Stimulated activated CD4-positive, alpha-beta T cell treated with anti-CD3 and anti-CD28 coated beads, Interleukin-2, amount 100 ng/mL, for 4 hours (primary cell): ENCODE results near the gene ANKRD11.

Experiments
- DNase-seq: peaks from one replicate; pipeline ENCODE4 v3.0.0-alpha.2; 2020; ENCODE audit warnings: low read depth

The ANKRD11 gene

DNA sequence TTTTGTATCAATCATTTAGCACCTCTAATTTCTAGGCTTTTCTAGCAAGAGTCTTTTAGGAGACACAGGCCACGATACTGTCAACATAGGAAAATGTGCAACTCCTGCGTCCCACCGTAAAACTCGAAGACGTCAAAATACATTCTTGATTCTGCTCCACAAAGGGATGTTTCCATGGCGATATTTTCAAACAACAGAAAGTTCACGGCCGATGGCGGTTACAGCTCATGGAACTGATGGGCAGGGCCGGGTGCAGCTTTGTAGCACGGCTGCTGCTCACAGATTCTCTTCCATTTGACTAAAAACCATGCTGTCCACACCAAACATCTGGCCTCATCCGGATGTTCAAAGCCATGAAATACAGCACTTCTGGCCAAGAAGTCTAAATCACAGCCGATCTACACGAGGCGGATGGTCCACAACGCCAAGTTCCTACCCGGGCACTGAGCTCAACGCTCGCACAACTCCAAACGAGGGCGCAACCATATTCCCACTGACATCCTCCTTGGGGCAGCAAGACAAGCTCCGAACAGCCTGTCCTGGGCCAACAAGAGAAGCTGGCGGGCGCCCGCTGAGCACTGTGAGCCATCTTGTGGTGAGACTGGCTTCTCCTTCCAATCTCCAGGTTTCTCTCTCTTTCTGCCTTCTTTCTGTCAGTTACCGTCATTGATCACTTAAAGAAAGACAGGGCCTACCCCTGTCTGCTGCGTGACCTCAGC lies 193.0 kb downstream of the ANKRD11 start:
- no peak for DNase-seq

DNA sequence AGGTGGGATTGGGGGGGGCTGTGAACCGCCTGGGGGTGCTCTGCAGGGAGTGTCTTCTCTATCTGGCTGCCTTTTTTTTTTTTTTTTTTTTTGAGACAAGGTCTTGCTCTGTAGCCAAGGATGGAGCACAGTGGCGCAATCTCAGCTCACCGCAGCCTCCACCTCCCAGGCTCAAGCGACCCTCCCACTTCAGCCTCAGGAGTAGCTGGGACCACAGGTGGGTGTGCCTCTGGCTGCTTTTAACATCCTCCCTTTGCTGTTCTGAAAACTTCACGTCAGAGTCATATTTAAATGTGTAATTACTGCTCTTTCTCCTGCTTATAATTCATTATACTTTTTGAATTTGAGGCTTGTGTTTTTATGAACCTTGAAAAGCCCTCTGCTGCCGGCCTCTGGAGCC lies 194.4 kb downstream of the ANKRD11 start:
- no peak for DNase-seq

DNA sequence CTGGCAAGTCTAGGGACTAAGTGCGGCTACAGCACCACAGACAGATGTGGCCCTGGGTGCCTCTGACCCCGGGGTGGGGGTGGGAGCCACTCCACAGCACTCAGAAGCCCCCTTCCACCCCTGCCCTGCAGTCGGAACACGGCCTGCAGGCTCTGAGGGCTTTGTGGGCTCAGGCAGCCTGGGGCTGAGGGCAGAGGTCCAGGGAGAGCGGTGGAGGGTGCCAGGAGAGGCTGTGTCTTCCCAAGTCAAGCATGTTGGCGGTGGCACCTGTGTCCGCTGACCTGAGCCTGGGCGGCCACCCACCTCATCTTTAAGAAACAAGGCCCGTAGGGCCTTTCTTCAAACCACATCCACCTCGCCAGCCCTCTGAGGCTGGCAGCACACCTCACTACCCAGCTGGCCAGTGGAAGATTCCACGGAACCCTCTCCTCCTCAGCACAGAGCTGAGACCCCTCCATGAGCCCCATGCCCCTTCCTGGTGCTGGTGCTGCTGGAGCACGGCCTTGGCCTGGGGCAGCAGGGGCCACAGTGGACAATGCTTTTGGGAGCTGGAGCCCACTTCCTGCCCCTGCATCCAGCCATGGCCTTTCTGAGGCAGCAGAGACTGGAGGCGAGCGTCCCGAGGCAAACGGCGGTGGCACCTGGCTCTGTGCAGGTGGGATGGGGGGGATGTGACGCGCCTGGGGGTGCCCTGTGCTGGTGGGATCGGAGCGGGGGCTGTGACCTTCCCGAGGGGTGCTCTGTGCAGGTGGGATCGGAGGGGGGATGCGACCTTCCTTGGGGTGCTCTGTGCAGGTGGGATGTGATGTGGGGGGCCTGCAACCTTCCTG lies 195.1 kb downstream of the ANKRD11 start:
- no peak for DNase-seq

DNA sequence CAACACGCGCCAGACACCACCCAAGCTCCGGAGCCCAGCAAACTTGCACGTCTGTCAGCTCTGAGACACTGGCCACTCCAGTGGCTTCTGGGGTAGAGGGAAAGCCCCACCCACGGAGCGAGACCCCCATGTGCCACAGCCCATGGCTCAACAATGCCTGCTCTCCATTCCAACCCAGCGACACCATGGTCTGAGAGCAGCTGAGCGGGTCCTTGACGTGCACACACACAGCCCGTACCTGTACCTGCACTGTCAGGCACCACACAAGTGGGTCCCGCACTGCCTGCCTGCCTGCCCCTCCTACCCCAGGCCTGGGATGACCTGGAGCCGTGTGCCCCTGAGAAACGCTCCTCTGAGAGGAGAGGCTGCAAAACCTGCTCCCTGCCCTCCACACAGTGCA lies 195.9 kb downstream of the ANKRD11 start:
- no peak for DNase-seq

DNA sequence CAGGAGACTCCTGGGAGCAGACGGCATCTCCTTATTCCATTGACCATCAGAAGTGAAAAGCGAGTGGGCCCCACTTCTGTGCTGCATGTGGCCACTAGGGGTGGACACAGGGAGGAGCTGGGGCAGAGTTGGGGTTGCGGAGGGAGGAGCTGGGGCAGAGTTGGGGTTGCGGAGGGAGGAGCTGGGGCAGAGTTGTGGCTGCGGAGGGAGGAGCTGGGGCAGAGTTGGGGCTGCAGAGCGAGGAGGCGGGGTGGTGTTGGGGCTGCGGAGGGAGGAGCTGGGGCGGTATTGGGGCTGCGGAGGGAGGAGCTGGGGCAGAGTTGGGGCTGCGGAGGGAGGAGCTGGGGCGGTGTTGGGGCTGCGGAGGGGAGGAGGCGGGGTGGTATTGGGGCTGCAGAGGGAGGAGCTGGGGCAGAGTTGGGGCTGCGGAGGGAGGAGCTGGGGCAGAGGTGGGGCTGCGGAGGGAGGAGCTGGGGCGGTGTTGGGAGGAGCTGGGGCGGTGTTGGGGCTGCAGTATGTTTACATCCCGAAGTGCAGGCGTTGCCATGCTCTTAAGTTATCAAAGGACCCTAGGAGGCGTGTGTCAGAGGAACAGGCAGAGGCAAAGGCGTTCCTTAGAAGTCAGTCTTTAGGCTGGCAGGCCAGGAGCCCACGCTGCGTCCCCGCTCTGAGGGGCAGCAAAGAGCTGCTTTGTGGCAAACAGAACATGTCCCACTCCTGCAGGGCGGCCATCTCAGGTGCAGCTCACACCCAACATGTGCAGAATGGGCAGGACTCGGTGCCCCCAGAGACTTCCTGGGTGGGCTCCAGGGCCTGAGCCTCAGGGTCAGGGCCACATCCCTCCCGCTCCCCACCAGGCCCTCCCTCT lies 196.9 kb downstream of the ANKRD11 start:
- no peak for DNase-seq

- DNase-seq, result no peak
These were observed 197.8 kb downstream of the ANKRD11 start for GRCh38 chr16:89292443-89293078.

GRCh38 chr16:89291776-89292175 lies 198.6 kb downstream of the ANKRD11 start:
- no peak for DNase-seq

DNA sequence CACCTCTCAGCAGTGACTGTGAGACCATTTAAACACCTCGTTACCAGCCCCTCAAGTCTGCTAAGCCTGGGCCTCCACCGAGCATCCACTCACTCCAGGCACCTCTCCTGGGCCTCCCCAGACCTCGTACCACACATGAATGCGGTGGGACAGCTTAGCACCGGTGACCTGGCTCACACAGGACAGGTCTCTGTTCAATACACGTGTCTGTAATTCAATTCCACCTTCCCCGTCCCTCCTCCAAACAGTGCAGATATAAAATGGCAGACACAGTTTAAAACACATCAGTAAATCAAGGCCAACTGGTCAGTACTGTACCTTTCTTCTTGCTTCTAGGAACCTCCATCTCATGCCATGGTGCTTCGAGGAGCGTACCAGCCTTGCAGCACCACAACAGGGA lies 199.0 kb downstream of the ANKRD11 start:
- no peak for DNase-seq

GRCh38 chr16:89290887-89291286 lies 199.5 kb downstream of the ANKRD11 start:
- DNase-seq, result no peak

- DNase-seq, result no peak
These were observed 199.9 kb downstream of the ANKRD11 start for GRCh38 chr16:89290472-89290871.

DNA sequence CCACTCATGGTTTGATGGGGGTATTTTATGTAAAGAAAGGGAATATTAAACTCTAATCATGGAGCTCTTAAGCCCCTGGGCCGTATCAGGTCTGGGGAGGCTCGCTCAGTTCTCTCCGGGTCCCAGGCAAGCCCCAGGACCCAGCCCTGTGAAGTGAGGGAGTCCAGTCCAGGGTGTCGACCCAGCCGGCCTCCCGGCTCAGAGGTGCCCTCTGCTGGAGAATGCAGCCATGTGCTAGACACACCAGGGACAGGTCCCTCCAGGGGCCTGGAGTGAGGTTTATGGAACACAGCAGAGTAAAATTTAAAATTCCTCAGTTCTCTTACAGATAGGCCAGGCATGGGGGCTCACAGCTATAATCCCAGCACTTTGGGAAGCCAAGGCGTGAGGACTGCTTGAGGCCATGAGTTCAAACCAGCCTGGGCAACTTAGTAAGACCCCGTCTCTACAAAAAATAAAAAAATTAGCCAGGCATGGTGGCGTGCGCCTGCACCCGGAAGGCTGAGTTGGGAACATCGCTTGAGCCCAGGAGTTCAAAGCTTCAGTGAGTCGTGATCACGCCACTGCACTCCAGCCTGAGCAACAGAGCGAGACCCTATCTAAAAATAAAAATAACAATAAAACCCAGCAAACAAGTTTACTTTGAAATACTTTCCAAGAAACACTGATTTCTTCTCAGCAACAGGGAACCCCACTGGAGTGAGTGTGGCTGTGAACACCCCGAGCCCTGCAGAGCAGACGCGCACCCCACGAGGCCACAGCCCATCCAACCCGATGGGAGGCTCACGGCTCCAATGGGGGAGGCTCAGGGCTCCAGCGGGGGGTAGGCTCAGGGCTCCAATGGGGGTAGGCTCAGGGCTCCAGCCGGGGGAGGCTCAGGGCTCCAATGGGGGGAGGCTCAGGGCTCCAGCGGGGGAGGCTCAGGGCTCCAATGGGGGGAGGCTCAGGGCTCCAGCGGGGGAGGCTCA lies 200.6 kb downstream of the ANKRD11 start:
- peak; percentile 44 for DNase-seq

GRCh38 chr16:89288966-89289365 lies 201.4 kb downstream of the ANKRD11 start:
- DNase-seq, result no peak

- no peak for DNase-seq
These were observed 201.8 kb downstream of the ANKRD11 start for GRCh38 chr16:89288577-89288844.

DNA sequence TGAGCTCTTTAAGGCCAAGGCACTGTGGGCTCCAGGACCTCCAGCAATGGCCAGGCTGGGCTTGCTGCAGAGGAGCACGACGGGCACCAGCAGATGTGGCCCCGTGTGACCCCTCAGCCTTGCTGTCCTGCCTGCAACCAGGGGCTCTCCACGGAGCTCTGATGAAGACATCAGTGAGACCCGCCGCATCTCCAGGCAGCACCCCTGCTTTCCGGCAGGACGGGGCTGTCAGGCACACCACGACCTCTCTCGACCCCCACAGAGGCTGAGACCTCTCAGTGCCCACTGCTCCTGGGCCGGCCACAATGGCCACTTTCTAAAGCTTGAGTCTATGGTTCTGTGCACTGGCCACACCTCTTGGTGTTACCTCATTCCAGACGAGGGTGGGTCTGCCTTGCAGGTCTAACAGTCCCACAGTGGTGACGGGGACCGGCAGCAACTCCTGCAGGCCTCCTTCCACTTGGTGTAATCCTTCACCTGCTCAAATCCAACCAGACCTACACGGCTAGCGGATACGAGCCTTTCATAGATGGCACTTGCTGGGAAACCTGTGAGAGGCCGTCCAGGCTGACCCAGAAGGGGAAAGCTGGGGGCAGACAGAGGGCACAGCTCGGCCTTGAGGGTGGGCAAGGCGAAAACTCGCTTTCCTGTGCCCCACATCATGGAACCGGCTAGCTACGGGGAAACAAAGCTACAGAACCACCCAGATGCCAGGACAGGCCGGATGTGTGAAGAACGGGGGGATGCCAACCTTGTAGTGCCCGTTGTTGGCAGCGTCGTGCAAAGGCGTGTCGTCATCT lies 202.4 kb downstream of the ANKRD11 start:
- no peak for DNase-seq

DNA sequence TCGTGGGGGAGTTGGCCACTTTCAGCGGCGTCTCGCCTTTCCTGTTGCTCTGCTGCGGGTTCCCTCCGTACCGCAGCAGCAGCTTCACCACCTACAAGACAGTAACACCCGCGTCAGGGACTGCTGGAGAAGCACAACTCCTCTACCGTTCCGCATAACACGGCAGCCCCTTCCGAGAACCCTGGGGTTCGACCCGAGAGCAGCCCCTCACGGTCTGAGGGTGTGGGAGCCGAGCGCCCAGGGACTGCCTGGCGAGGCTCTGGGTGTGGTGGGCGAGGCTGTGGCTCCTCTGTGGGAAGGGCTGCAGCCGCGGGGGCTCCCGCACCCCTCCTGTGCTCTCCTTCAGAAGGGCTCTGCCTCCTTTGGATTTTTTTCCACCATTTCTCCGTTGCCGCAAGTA lies 204.3 kb downstream of the ANKRD11 start:
- DNase-seq, result no peak

- DNase-seq, result no peak
These were observed 205.0 kb downstream of the ANKRD11 start for GRCh38 chr16:89285381-89285780.

- DNase-seq, result no peak
These were observed 206.9 kb downstream of the ANKRD11 start for GRCh38 chr16:89283449-89283848.

DNA sequence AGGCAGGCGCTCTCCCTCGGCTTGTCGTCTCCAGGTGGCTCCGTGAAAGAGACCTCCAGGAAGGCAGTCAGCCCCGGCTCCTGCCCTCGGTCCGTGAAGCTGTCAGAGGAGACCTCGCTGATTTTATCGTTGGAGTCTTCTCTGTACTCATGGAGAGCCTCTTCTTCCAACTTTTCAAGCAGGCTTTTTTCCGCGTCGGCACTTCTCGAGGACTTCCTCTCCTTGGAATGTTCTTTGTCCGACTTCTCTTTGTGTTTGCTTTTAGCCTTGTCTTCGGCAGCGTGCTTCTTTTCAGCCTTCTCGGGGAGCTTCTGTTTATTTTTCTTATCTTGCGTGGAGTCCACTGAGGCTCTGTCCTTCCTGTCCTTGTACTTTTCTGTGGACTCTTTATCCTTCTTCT lies 207.8 kb downstream of the ANKRD11 start:
- no peak for DNase-seq

DNA sequence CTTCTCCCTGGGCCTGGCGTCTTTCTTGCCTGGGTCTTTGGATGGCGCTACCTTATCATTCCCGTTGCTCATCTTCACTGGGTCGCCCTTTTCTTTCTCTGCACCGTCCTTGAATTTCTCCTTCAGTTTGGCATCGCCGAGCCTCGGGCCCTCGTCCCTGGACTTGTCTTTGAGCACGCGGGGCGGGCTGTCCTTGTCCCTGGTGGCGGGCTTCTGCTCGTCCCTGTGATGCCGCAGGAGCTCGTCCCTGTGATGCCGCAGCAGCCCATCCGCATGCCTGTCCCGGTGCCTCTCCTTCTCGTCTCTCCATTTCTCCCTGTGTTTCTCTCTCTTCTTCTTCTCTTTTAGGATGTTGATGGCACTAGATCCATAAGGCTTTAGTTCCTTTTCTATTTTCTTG lies 208.5 kb downstream of the ANKRD11 start:
- DNase-seq, result no peak

DNA sequence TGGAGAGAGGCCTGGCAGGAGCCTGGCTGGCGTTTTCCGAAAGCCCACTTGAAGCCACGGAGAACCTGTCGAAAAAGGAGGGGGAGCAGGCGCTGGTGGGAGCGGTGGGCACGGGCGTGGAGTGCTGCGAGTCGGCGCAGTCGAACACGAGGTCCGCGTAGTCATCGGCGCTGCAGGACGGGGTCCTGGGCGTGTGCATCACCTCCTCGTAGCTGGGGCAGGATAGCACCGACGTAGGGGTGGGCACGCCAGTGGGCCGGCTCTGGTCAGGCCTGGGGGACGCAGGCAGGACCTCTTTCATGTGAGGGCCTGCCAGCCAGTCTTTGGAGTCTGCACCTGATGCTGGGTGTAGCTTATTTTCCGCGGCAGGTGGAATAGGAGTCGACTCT lies 209.2 kb downstream of the ANKRD11 start:
- DNase-seq, result no peak
